Measurements from ENCODE around the gene CPSF6. TPM values are rescaled to one million over a fixed set of nuclear protein-coding genes. Genes with fewer than 3 reads are reported as not detected.
"Not testable (repeated sequence)": the region's sequence is repeated elsewhere in the genome, so short reads cannot be mapped to it uniquely, and the experiment has no call there.

CPSF6 gene
- total RNA-seq, 1 experiment from 2014 or later, result 88.4 TPM

GRCh38 chr12:69265205-69265604 lies 25.8 kb downstream of the CPSF6 start:
- no peak for DNase-seq (ENCODE audit: low read depth, low spot score)

GRCh38 chr12:69265633-69266032 lies 26.3 kb downstream of the CPSF6 start:
- H2AFZ ChIP-seq (ENCODE audit: low read depth, low read length, poor library complexity, severe bottlenecking); ATAC-seq; H4K20me1 ChIP-seq (ENCODE audit: insufficient read depth); BruUV-seq (replicated peaks); DNase-seq (ENCODE audit: low read depth, low spot score); H3K27ac ChIP-seq (ENCODE audit: low read depth, low read length); H3K9me2 ChIP-seq (ENCODE audit: insufficient read depth); POLR2A ChIA-PET; H3K27me3 ChIP-seq (ENCODE audit: insufficient read depth, low read length); H3K4me2 ChIP-seq (ENCODE audit: low read length); H3K4me1 ChIP-seq (ENCODE audit: control insufficient read depth in 1 of 2, insufficient read depth in 2 of 2, low read length in 2 of 2); H3K9ac ChIP-seq (ENCODE audit: low read length); H3K4me3 ChIP-seq (replicated peaks in 1 of 2; ENCODE audit: low read depth in 1 of 2, low read length in 2 of 2); H3K9me3 ChIP-seq (ENCODE audit: control insufficient read depth in 1 of 2, insufficient read depth in 1 of 2, low read depth in 1 of 2, low read length in 2 of 2); RAD21 ChIA-PET (ENCODE audit: low non-redundant PET in 1 of 2, low total read pairs in 2 of 2, uncharacterized antibody in 2 of 2, unreplicated experiment in 2 of 2); intact Hi-C loops (cut with micrococcal nuclease): not testable (repeated sequence)
- peaks cover 82% of the 10 kb centered on the region for H3K79me2 ChIP-seq (ENCODE audit: insufficient read depth, low read length)
- peaks cover 46 to 55% of the 10 kb centered on the region in 2 experiments for H3K36me3 ChIP-seq (ENCODE audit: control insufficient read depth in 1 of 2, insufficient read depth in 2 of 2, low read length in 2 of 2)
- CTCF ChIA-PET, result interaction anchor here (1.2 to 3.5 kb wide), 2 partner anchors 12 to 435 kb away, joined by 3 to 22 read pairs; no protein-coding TSS in a partner anchor

More at GRCh38 chr12:69265205-69265604, 25.8 kb downstream of the CPSF6 start:
- H3K36me3 ChIP-seq (ENCODE audit: control insufficient read depth in 1 of 2, insufficient read depth in 2 of 2, low read length in 2 of 2), result peaks cover 47 to 59% of the 10 kb centered on the region in 2 experiments
- no peak overlapping the region for H3K27ac ChIP-seq (ENCODE audit: low read depth, low read length)
- peaks cover 86% of the 10 kb centered on the region for H3K79me2 ChIP-seq (ENCODE audit: insufficient read depth, low read length)
- ATAC-seq, result no peak
- no peak for TF ChIP-seq CEBPB (IDR thresholded peaks at IDR 0.05; ENCODE audit: low read depth)
- TF ChIP-seq MAX (IDR thresholded peaks at IDR 0.05), result no peak
- TF ChIP-seq EZH2 (IDR thresholded peaks at IDR 0.05), result no peak
- TF ChIP-seq YY1 (IDR thresholded peaks at IDR 0.05; ENCODE audit: extremely low read depth, insufficient replicate concordance, low read depth, low read length), result no peak
- TF ChIP-seq RAD21 (IDR thresholded peaks at IDR 0.05; ENCODE audit: low read depth), result no peak
- TF ChIP-seq SIN3A (IDR thresholded peaks at IDR 0.05; ENCODE audit: low read depth), result no peak
- no peak for TF ChIP-seq SP1 (IDR thresholded peaks at IDR 0.05; ENCODE audit: low read depth)
- no peak for TF ChIP-seq EGR1 (IDR thresholded peaks at IDR 0.05; ENCODE audit: low read depth)
- no peak for TF ChIP-seq ZNF274 (IDR thresholded peaks at IDR 0.05; ENCODE audit: low read depth, low read length)
- TF ChIP-seq CBX3 (IDR thresholded peaks at IDR 0.05; ENCODE audit: low read depth), result no peak
- TF ChIP-seq ZFX (IDR thresholded peaks at IDR 0.05), result no peak
- H3K9ac ChIP-seq (ENCODE audit: low read length), result no peak overlapping the region
- H4K20me1 ChIP-seq (ENCODE audit: insufficient read depth), result peaks cover 10% of the 10 kb centered on the region; the same call in 1 of the 2 replicates
- ChIA-PET CTCF (interaction anchor here (1.2 to 3.5 kb wide), 2 partner anchors 11 to 435 kb away, joined by 3 to 22 read pairs; no protein-coding TSS in a partner anchor), POLR2A (no interaction called here), RAD21 (ENCODE audit: low non-redundant PET in 1 of 2, low total read pairs in 2 of 2, uncharacterized antibody in 2 of 2, unreplicated experiment in 2 of 2) (no interaction called here)
- H3K9me2 ChIP-seq (ENCODE audit: insufficient read depth), result no peaks in the 10 kb centered on the region
- intact Hi-C loops (cut with micrococcal nuclease), result no loop called here
- H3K4me1 ChIP-seq (ENCODE audit: control insufficient read depth in 1 of 2, insufficient read depth in 2 of 2, low read length in 2 of 2), result no peaks in the 10 kb centered on the region
- H3K4me2 ChIP-seq (ENCODE audit: low read length), result no peak overlapping the region
- H2AFZ ChIP-seq (ENCODE audit: low read depth, low read length, poor library complexity, severe bottlenecking), result no peak overlapping the region
- no peaks in the 10 kb centered on the region for H3K9me3 ChIP-seq (ENCODE audit: control insufficient read depth in 1 of 2, insufficient read depth in 1 of 2, low read depth in 1 of 2, low read length in 2 of 2)
- H3K4me3 ChIP-seq (replicated peaks in 1 of 2; ENCODE audit: low read depth in 1 of 2, low read length in 2 of 2), result no peak overlapping the region
- no TSS peak for BruUV-seq (replicated peaks)
- H3K27me3 ChIP-seq (ENCODE audit: insufficient read depth, low read length), result no peaks in the 10 kb centered on the region
